CD8-positive, alpha-beta memory T cell (primary cell): ENCODE measurements around the gene RAB11FIP4. TPM values are rescaled to one million over a fixed set of nuclear protein-coding genes. Genes with fewer than 3 reads are reported as not detected.

Experiments
- CTCF ChIA-PET: fragments of 350-600 bp; sonication (Branson Sonifier 250); formaldehyde crosslinking; loops from one replicate; lab custom pipeline; 2021; ENCODE audit warnings: antibody characterized with exemption; lab: Charles Lee
- POLR2A ChIA-PET: fragments of 350-600 bp; sonication (Branson Sonifier 250); formaldehyde crosslinking; loops from one replicate; lab custom pipeline; 2021; ENCODE audit warnings: antibody characterized with exemption; lab: Charles Lee
- DNase-seq, 5 donors: peaks; one replicate each; pipeline versions ENCODE4 v3.0.0 to v3.0.0-alpha.2; 2020 to 2022; ENCODE audit warnings: mixed read lengths in 1 of 5
- H3K27ac ChIP-seq: one replicate; pipeline ENCODE4 v1.7.0; 2013; ENCODE audit warnings: low read depth, mild to moderate bottlenecking, low read length, moderate library complexity
- H3K27me3 ChIP-seq: 2 replicates; pipeline ENCODE4 v1.7.0; 2013; ENCODE audit warnings: low read length, mild to moderate bottlenecking; ENCODE audit not compliant: insufficient read depth, poor library complexity, severe bottlenecking
- H3K36me3 ChIP-seq: 2 replicates; pipeline ENCODE4 v1.7.0; 2013; ENCODE audit warnings: mild to moderate bottlenecking, low read length, moderate library complexity; ENCODE audit not compliant: insufficient read depth
- H3K4me1 ChIP-seq: 2 replicates; pipeline ENCODE4 v1.7.0; 2013; ENCODE audit warnings: mild to moderate bottlenecking, low read length, moderate library complexity; ENCODE audit not compliant: insufficient read depth
- H3K4me3 ChIP-seq: 2 replicates; pipeline ENCODE4 v1.7.0; 2013; ENCODE audit warnings: mild to moderate bottlenecking, low read length
- H3K9me3 ChIP-seq: 2 replicates; pipeline ENCODE4 v1.7.0; 2013; ENCODE audit warnings: mild to moderate bottlenecking, low read length
- H3K27ac Mint-ChIP-seq, 8 donors: one replicate each; pipeline ENCODE4 v1.8.0; 2020 to 2021; ENCODE audit warnings: mixed read lengths in 8 of 8, mild to moderate bottlenecking in 6 of 8, inconsistent platforms in 3 of 8, moderate library complexity in 3 of 8
- H3K27me3 Mint-ChIP-seq, 2 donors: one replicate each; pipeline ENCODE4 v1.8.0; 2020 to 2021; ENCODE audit warnings: mixed read lengths in 2 of 2, mild to moderate bottlenecking in 1 of 2, moderate library complexity in 1 of 2
- H3K36me3 Mint-ChIP-seq, 3 donors: one replicate each; pipeline ENCODE4 v1.8.0; 2020 to 2021; ENCODE audit warnings: mixed read lengths in 3 of 3, inconsistent platforms in 1 of 3, mild to moderate bottlenecking in 1 of 3
- H3K4me1 Mint-ChIP-seq, 3 donors: one replicate each; pipeline ENCODE4 v1.8.0; 2020 to 2021; ENCODE audit warnings: mixed read lengths in 3 of 3, inconsistent platforms in 1 of 3, mild to moderate bottlenecking in 1 of 3
- H3K4me3 Mint-ChIP-seq, 7 donors: one replicate each; pipeline ENCODE4 v1.8.0; 2020 to 2021; ENCODE audit warnings: mixed read lengths in 7 of 7, mild to moderate bottlenecking in 6 of 7, moderate library complexity in 4 of 7, inconsistent platforms in 2 of 7
- H3K9me3 Mint-ChIP-seq, 5 donors: one replicate each; pipeline ENCODE4 v1.8.0; 2020 to 2022; ENCODE audit warnings: mixed read lengths in 5 of 5, mild to moderate bottlenecking in 3 of 5, moderate library complexity in 2 of 5, inconsistent platforms in 1 of 5
- polyA plus RNA-seq: library from polyadenylated mRNA; unstranded; fragments of 300-500 nt; fragmentation: Illumina TruSeq; gene quantifications from one replicate; pipeline ENCODE4 v1.2.3, GENCODE V29; 2021
- total RNA-seq, 2 experiments: library from RNA; stranded (reverse); gene quantifications; one replicate each; pipeline ENCODE4 v1.2.3, GENCODE V29; 2021

RAB11FIP4 gene
- total and polyA plus RNA-seq, 3 experiments from 2014 or later: 15.1 to 26.8 (median 17.4) TPM

GRCh38 chr17:31494259-31495021 lies 103.0 kb downstream of the RAB11FIP4 start:
- peaks cover 81 to 100% (median 87%) of the 10 kb centered on the region in 3 donors for H3K4me1 Mint-ChIP-seq
- Histone ChIP-seq H3K9me3 (no peaks in the 10 kb centered on the region), H3K4me3 (peak overlapping the region; percentile 46), H3K4me1 (peaks cover 87% of the 10 kb centered on the region), H3K36me3 (no peaks in the 10 kb centered on the region), H3K27ac (peak overlapping the region; percentile 46), H3K27me3 (no peaks in the 10 kb centered on the region)
- CTCF ChIA-PET: interaction anchor here (1.3 to 5.0 kb wide), 4 partner anchors 12 to 57 kb away, joined by 5 to 48 read pairs (median 8); no protein-coding TSS in a partner anchor
- POLR2A ChIA-PET: interaction anchor here (0.6 to 4.9 kb wide), 8 partner anchors 9 to 856 kb away, joined by 3 to 39 read pairs (median 4); no protein-coding TSS in a partner anchor
- H3K36me3 Mint-ChIP-seq: peaks cover 0 to 4% (median 0%) of the 10 kb centered on the region in 3 donors
- H3K4me3 Mint-ChIP-seq: peak overlapping the region; percentile 54 to 91 (median 79)
- peak; percentile 46 to 83 (median 75) for DNase-seq
- no peaks in the 10 kb centered on the region for H3K9me3 Mint-ChIP-seq
- H3K27me3 Mint-ChIP-seq: no peaks in the 10 kb centered on the region
- H3K27ac Mint-ChIP-seq: peak overlapping the region; percentile 87 to 99 (median 97)

DNA sequence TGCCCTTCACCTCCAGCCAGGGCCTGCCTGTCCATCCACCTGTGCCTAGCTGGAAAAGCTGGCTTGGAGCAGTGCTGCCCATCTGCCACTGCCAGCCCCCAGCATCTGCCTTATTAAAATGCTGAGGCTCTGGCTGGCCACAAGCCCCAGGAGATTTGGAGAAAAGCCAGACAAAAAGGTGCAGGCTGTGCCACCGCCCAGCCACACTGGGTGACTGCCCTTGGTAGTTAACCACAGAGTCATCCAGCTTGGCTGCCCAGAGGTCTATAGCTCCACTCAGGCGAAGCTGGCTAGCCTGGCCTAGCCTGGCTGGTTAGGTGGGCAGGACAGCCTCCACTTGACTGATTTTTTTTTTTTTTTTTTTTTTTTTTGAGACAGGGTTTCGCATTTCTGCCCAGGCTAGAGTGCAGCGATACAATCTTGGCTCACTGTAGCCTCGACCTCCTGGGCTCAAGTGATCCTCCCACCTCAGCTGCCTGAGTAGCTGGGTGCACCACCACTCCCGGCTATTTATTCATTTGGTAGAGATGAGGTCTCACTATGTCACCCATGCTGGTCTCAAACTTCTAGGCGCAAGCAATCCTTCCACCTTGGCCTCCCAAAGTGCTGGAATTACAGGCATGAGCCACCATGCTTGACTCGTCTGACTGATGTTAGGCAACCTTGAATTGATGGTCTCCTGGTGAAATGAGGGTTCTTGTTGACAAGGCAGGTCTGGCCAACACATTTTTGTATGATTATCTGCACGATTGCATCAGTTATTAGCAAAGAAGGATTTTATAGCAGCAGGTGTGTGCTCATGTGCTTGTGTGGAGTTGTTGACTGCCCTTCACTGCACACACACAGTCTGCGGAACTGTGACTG lies 103.8 kb downstream of the RAB11FIP4 start:
- POLR2A ChIA-PET: interaction anchor here (1.0 to 4.9 kb wide), 5 partner anchors 10 to 54 kb away, joined by 3 to 39 read pairs (median 4); no protein-coding TSS in a partner anchor
- peak overlapping the region; percentile 25 for H3K4me3 ChIP-seq

GRCh38 chr17:31496097-31496496 lies 104.6 kb downstream of the RAB11FIP4 start:
- no peak for DNase-seq
- ChIA-PET POLR2A (no interaction called here), CTCF (interaction anchor here (5.0 kb wide), 1 partner anchor 14 kb away, joined by 48 read pairs; no protein-coding TSS in a partner anchor)
- Histone ChIP-seq H3K4me1 (peaks cover 82% of the 10 kb centered on the region), H3K9me3 (no peaks in the 10 kb centered on the region), H3K36me3 (no peaks in the 10 kb centered on the region), H3K27me3 (no peaks in the 10 kb centered on the region), H3K27ac (no peak overlapping the region), H3K4me3 (no peak overlapping the region)
- H3K27me3 Mint-ChIP-seq: no peaks in the 10 kb centered on the region
- peaks cover 0 to 5% (median 0%) of the 10 kb centered on the region in 3 donors for H3K36me3 Mint-ChIP-seq
- peak overlapping the region in 3 of 7 donors; percentile 27 to 66 (median 48) for H3K4me3 Mint-ChIP-seq
- peak overlapping the region in 7 of 8 donors; percentile 87 to 99 (median 96) for H3K27ac Mint-ChIP-seq
- H3K4me1 Mint-ChIP-seq: peaks cover 67 to 96% (median 74%) of the 10 kb centered on the region in 3 donors
- H3K9me3 Mint-ChIP-seq: no peaks in the 10 kb centered on the region

More for the DNA sequence above, 103.8 kb downstream of the RAB11FIP4 start:
- Histone ChIP-seq H3K36me3 (no peaks in the 10 kb centered on the region), H3K27ac (peak overlapping the region; percentile 41), H3K9me3 (no peaks in the 10 kb centered on the region), H3K4me1 (peaks cover 86% of the 10 kb centered on the region), H3K27me3 (no peaks in the 10 kb centered on the region)
- DNase-seq: no peak
- Mint-ChIP-seq H3K9me3 (no peaks in the 10 kb centered on the region), H3K36me3 (peaks cover 0 to 5% (median 0%) of the 10 kb centered on the region in 3 donors), H3K27ac (peak overlapping the region; percentile 87 to 99 (median 97)), H3K4me3 (peak overlapping the region in 6 of 7 donors; percentile 52 to 87 (median 68)), H3K4me1 (peaks cover 76 to 100% (median 82%) of the 10 kb centered on the region in 3 donors), H3K27me3 (no peaks in the 10 kb centered on the region)
- CTCF ChIA-PET: interaction anchor here (1.3 to 5.0 kb wide), 4 partner anchors 11 to 58 kb away, joined by 5 to 48 read pairs (median 8); no protein-coding TSS in a partner anchor

DNA sequence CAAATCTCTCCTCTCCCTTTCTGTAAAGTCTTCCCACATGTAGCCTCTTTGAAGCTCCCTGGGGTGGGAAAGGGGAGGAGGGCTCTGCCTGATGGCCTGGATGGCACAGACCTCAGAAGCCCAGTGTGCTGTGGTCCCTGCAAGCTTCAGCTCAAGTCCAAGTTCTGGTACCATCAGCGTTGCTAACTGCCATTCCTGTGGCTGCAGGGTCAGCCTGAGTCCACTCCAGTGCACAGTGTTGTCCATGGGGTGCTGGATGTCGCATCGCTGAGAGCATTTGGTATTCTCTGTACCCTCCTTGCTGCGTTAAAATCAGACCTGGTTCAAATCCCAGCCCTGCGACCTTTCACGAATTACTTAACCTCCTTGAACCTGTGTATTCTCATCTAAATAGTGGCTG lies 105.1 kb downstream of the RAB11FIP4 start:
- Mint-ChIP-seq H3K4me3 (peak overlapping the region in 2 of 7 donors; percentile 20 to 69), H3K36me3 (peaks cover 0 to 6% (median 0%) of the 10 kb centered on the region in 3 donors), H3K27me3 (no peaks in the 10 kb centered on the region), H3K9me3 (no peaks in the 10 kb centered on the region), H3K27ac (peak overlapping the region in 7 of 8 donors; percentile 54 to 99 (median 96)), H3K4me1 (peaks cover 62 to 91% (median 69%) of the 10 kb centered on the region in 3 donors)
- Histone ChIP-seq H3K27ac (no peak overlapping the region), H3K36me3 (no peaks in the 10 kb centered on the region), H3K4me1 (peaks cover 77% of the 10 kb centered on the region), H3K9me3 (no peaks in the 10 kb centered on the region), H3K4me3 (no peak overlapping the region), H3K27me3 (no peaks in the 10 kb centered on the region)
- DNase-seq: no peak
- POLR2A ChIA-PET: no interaction called here
- CTCF ChIA-PET: interaction anchor here (5.0 kb wide), 1 partner anchor 14 kb away, joined by 48 read pairs; no protein-coding TSS in a partner anchor

DNA sequence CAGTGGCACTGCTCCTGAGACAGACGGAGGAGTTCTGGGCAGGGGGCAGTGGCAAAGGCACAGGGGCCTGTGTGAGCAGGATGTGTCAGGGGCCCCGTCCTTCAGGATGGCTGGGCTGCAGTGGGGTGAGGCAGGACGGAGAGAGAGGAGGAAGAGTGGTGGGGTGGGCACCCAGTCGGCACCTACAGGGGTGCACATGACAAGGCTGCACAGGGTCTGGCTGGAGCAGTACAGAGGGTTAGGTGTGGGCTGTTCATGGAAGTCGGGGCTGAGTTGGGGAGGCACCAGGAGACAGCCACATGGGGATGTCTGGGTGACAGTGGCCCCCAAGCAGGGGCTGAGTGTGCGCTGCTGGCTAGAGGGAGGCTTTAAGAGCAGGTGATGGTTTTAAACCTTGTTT lies 106.0 kb downstream of the RAB11FIP4 start:
- H3K27me3 Mint-ChIP-seq: no peaks in the 10 kb centered on the region
- no peaks in the 10 kb centered on the region for H3K9me3 ChIP-seq
- ChIA-PET POLR2A (interaction anchor here (0.8 to 1.1 kb wide), 2 partner anchors 10 to 11 kb away, joined by 3 to 4 read pairs; no protein-coding TSS in a partner anchor), CTCF (interaction anchor here (1.1 to 2.9 kb wide), 2 partner anchors 11 to 59 kb away, joined by 4 to 11 read pairs; no protein-coding TSS in a partner anchor)
- no peaks in the 10 kb centered on the region for H3K9me3 Mint-ChIP-seq
- no peak for DNase-seq
- no peaks in the 10 kb centered on the region for H3K36me3 ChIP-seq
- H3K27ac ChIP-seq: no peak overlapping the region
- H3K27me3 ChIP-seq: no peaks in the 10 kb centered on the region
- peaks cover 54 to 83% (median 61%) of the 10 kb centered on the region in 3 donors for H3K4me1 Mint-ChIP-seq
- H3K27ac Mint-ChIP-seq: peak overlapping the region; percentile 47 to 97 (median 89)
- peaks cover 0 to 4% (median 0%) of the 10 kb centered on the region in 3 donors for H3K36me3 Mint-ChIP-seq
- H3K4me1 ChIP-seq: peaks cover 68% of the 10 kb centered on the region
- no peak overlapping the region for H3K4me3 ChIP-seq
- H3K4me3 Mint-ChIP-seq: peak overlapping the region in 4 of 7 donors; percentile 38 to 83 (median 50)

DNA sequence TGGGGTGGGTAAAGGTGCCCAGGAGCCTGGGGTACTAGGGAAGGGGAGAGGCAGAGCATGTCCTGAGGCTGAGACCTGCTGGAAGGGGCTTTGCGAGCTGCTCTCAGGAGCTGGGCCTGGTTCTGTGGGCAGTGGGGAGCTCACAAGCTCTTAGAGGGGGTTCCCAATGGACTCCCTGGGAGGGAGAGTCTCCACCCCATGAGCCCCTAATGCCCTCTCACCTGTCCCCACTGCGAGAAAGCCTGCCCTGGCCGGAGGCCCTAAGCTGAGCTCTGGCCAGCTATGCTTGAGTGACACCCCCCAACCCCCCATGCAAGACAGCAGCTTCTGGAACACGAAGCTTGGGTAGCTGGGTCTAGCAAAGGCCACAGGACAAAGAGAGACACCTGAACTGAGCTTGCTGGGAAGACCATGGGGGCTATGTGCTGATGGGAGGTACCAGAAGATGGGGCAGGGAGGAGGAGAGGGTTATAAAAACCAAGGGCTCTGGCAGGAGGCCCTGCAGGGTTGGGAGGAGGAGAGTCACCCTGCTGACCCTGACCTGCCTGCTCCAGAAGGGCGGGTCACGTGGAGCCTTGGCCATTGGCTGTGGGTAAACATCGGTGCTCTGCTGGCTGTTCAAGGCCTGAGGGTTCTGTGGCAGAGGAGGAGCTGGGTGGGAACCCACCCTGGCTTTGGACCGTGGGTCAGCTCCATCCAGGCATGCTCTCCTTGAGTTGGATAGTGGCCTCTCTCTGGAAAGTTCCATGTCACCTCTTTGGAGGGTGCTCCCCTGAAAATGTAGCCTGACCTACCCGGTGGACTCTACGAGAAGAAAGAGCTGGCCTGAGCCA lies 106.7 kb downstream of the RAB11FIP4 start:
- peak overlapping the region; percentile 9 for H3K27ac ChIP-seq
- H3K9me3 ChIP-seq: no peaks in the 10 kb centered on the region
- no peaks in the 10 kb centered on the region for H3K9me3 Mint-ChIP-seq
- ChIA-PET CTCF (interaction anchor here (1.1 to 2.9 kb wide), 4 partner anchors 10 to 59 kb away, joined by 3 to 11 read pairs (median 5); no protein-coding TSS in a partner anchor), POLR2A (interaction anchor here (0.8 to 1.1 kb wide), 2 partner anchors 10 to 11 kb away, joined by 3 to 4 read pairs; no protein-coding TSS in a partner anchor)
- H3K4me3 Mint-ChIP-seq: no peak overlapping the region
- no peaks in the 10 kb centered on the region for H3K36me3 ChIP-seq
- no peak overlapping the region for H3K4me3 ChIP-seq
- peaks cover 61% of the 10 kb centered on the region for H3K4me1 ChIP-seq
- H3K4me1 Mint-ChIP-seq: peaks cover 46 to 80% (median 55%) of the 10 kb centered on the region in 3 donors
- peaks cover 0 to 4% (median 0%) of the 10 kb centered on the region in 3 donors for H3K36me3 Mint-ChIP-seq
- no peak for DNase-seq
- H3K27me3 ChIP-seq: no peaks in the 10 kb centered on the region
- H3K27me3 Mint-ChIP-seq: no peaks in the 10 kb centered on the region
- H3K27ac Mint-ChIP-seq: peak overlapping the region in 7 of 8 donors; percentile 57 to 97 (median 91)
